SK-N-MC (cell line): Measurements from ENCODE around the gene IHH.

ENCODE experiments used
- EZH2 ChIP-seq: fragments of 200-600 bp; sonication (generic); IDR thresholded peaks from one replicate; pipeline ENCODE4 v1.6.1; 2017; ENCODE audit warnings: antibody characterized with exemption
- POLR2AphosphoS5 ChIP-seq: IDR thresholded peaks from 2 replicates; pipeline ENCODE4 v1.6.1; 2012; ENCODE audit warnings: mild to moderate bottlenecking, low read depth, low read length, borderline replicate concordance

GRCh38 chr2:219026946-219027345 lies 33.8 kb downstream of the IHH start:
- TF ChIP-seq POLR2AphosphoS5: no peak
- no peak for TF ChIP-seq EZH2
